COLO668 (cell line): ENCODE measurements around the gene CUX1.
A peak's percentile ranks its signal among the peaks of the same experiment; 100 is the strongest.

Experiments used
- DNase-seq: peaks from one replicate; lab custom pipeline; 2025; ENCODE audit not compliant: unreplicated experiment; lab: John Stamatoyannopoulos, UW

The CUX1 gene

DNA sequence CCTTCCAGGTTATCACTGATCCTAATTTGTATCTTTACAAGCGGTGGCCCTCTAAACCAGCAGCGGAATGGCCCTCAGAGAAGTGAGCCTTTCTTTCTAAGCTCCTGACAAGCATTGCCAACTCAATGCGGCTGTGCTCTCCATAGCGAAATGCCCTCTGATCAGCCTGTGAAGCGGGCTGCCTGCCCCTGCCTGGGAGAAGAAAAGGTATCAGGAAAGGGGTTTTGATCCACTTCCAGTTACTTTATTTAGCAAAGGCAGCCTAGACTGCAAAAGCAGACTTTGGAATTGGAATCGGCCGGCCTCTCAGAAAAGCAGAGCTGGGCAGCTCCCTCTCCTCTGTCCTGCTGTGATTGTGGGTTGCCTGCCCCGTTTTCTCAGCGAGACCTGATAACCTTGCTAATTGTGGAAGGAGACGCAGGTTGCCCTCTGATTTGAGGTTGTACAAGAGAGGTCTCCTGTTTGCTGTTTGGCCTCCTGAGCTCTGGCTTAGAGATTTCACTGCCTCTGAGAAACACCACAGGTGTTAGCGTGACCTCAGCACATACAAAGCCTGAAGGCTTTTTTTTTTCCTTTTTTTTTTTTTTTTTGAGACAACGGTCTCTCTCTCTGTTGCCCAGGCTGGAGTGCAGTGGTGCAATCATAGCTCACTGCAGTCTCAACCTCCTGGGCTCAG lies 415.3 kb downstream of the CUX1 start:
- DNase-seq, result no peak

DNA sequence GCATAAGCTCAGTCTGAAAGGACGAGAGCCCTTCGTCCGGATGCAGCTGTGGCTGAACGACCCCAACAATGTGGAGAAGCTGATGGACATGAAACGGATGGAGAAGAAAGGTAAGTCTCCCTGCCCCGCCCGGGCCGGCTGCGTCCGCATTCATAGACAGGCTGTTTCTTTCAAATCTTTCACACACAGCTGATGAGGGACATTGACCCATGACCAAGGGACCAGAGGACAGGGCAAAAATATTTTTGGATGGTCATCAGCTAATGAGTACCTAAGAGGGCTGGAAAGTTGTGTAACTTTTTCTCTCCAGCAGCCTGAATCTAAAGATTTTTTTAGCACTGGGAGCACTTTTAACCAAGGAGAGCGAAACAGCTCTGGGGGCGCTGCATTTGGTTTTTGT lies 416.7 kb downstream of the CUX1 start:
- no peak for DNase-seq

DNA sequence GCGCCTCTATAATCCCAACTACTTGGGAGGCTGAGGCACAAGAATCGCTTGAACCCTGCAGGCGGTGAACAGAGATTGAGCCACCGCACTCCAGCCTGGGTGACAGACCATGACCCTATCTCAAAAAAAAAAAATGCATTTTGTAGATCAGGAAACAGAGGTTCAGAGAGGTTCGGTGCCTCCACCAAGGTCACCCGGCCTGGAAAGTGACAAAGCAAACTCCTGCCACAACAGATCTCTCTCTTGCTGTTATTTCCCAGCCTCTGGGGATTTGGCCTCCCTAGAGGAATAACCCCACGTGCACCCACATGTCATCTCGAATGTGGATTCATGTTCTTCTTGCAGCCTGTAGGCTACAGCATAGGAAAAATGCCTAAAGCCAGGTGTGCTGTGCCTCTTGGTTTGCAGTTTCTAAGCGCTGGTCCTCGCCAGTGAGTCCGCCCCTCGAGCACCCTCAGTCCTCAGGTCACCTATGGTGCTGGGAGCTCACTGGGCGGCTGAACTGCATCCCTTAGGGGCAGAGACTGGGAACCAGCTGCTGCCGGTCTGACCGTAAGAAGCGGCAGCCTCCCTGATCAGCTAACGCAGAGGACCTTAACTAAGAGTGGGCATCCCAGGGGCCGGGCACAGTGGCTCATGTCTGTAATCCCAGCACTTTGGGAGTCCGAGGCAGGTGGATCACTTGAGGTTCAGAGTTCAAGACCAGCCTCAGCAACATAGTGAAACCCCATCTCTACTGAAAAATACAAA lies 417.6 kb downstream of the CUX1 start:
- DNase-seq, result no peak

DNA sequence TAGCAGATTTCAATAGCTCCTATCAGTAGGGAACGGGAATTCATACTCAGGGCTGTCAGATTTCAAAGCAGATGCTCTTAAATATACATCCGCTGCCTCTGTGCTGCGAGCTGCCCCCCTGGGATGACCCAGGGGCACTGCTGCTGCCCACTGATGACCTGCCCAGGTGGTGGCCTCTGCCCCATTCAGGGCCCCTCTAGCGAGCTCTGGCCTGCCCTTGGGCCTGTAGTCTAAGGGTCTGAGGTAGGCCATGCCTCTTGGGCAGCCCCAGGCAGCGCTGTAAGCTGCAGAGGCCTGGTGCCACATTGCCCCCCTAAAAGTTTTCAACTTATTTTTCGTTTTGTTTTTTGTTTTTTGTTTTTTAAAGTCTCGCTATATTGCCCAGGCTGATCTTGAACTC lies 418.7 kb downstream of the CUX1 start:
- DNase-seq, result no peak

DNA sequence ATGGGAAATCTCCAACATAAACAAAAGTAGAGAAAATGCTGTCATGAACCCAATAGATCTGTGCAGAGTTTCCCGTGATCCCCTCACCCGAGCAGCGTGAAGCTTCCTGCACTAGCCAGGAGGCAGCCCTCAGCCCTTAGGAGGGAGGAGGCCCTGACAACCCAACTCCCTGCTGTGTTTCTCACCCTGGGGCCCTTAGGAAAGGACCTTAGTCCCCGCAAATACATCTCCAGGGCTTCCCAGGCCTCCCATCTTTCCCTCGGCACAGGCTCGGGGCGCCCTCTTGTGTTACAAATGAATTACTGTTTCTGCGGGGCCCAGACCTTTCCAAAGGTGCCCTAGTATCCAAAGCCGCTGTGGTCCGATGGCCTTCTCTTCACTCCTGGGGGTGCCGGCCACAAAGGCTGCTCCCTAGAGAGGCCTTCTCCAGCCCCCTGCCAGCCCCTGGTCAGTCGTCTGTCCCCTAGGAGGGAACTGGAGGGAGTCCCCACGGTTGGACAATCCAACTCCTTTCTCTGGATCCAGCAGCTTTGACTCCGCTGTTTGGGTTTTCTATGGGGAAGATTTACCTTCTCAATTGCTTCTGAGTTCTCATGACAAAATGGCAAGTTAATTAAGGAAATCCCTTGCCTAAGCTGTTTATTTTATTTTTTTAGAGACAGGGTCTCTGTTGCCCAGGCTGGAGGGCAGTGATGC lies 419.3 kb downstream of the CUX1 start:
- DNase-seq, result peak; percentile 50

DNA sequence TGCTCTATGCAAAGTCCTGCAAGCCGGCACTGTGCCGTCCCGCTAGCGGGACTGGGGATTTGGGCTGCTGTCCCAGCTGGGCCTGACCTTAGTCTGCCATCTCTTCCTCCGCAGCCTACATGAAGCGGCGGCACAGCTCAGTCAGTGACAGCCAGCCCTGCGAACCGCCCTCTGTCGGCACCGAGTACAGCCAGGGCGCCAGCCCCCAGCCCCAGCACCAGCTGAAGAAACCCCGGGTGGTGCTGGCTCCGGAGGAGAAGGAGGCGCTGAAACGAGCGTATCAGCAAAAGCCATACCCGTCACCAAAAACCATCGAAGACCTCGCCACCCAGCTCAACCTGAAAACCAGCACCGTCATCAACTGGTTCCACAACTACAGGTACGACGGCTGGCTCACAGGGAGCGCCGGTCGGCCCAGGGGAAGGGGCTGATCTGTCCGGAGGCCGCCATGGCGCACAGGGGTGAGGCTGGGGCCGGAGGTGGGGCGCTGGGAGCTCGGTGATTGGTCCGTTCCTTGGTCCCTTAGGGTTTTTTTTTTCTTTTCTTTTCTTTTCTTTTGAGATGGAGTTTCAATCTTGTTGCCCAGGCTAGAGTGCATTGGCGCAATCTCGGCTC lies 421.9 kb downstream of the CUX1 start:
- no peak for DNase-seq

DNA sequence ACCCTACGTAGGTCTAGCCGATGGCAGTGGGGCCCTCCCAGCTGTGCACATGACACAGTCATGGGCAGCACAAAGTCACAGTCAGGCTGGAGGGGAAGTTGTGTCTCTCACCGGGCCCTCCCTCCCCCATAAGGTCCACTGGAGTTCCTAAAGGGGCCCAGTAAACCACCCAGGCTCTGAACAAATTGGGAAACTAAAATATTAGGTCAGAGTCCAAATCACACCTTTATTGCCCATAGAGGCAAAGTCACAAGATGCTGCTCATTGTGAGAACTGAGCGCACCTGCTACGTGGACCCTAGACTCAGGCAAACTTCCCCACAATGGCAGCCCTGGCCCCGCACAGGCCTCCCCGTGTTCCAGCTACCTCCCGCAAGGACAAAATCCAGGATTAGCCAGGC lies 424.0 kb downstream of the CUX1 start:
- no peak for DNase-seq

DNA sequence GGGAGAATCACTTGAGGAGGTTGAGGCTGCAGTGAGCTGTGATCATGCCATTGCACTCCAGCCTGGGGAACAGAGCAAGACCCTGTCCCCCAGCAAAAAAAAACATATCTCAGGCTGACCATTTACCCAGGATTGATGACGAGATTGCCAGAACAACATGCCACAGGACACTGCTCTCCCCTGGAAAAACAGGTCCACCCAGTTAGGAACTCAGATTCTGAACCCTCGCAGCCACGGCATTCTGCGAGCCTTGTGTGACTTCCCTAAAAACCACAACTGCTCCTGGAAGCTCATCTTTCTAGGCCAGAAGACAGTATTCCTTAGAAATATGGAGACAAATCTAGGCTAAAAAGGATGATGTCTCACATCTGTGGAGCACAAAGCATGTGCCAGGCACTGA lies 427.2 kb downstream of the CUX1 start:
- DNase-seq, result no peak

DNA sequence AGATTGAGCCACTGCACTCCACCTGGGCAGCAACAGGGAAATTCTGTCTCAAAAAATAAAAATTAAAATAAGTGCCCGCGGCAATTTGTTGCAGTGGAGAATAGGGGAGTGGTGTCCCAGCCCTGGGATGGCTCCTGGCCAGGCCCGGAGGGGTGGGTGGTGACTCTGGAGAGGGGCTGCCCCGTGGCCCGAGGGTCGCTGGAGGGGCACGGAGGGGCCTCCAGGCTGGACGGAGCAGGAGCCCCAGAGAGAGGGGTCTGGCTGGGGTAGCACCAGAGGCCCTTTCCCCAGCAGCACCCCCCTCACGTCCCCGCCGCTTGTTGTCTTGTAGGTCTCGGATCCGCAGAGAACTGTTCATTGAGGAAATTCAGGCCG lies 430.6 kb downstream of the CUX1 start:
- DNase-seq, result no peak

DNA sequence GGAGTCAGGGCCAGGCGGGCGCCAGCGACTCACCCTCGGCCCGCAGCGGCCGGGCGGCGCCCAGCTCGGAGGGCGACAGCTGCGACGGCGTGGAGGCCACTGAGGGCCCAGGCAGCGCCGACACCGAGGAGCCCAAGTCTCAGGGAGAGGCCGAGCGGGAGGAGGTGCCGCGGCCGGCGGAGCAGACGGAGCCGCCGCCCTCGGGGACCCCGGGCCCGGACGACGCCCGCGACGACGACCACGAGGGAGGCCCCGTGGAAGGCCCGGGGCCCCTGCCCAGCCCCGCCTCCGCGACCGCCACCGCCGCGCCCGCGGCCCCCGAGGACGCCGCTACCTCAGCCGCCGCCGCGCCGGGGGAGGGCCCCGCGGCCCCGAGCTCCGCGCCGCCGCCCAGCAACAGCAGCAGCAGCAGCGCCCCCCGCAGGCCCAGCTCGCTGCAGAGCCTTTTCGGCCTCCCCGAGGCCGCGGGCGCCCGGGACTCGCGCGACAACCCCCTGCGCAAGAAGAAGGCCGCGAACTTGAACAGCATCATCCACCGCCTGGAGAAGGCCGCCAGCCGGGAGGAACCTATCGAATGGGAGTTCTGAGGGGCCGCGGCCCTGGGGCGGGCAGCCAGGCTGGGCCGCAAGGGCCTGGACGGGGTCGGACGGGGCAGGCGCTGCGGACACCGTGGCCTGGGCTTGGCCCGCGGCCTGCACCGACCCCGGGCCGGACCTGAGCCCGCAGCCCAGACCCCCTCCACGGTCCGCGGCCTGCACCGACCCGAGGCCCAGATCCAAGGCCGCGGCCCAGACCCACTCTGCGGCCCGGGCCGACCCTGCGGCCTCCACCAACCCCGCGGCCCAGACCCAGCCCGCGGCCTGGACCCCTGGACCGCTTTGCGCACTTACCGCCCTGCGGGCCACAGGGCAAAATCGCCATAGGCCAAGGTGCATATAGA lies 431.3 kb downstream of the CUX1 start:
- DNase-seq, result no peak

DNA sequence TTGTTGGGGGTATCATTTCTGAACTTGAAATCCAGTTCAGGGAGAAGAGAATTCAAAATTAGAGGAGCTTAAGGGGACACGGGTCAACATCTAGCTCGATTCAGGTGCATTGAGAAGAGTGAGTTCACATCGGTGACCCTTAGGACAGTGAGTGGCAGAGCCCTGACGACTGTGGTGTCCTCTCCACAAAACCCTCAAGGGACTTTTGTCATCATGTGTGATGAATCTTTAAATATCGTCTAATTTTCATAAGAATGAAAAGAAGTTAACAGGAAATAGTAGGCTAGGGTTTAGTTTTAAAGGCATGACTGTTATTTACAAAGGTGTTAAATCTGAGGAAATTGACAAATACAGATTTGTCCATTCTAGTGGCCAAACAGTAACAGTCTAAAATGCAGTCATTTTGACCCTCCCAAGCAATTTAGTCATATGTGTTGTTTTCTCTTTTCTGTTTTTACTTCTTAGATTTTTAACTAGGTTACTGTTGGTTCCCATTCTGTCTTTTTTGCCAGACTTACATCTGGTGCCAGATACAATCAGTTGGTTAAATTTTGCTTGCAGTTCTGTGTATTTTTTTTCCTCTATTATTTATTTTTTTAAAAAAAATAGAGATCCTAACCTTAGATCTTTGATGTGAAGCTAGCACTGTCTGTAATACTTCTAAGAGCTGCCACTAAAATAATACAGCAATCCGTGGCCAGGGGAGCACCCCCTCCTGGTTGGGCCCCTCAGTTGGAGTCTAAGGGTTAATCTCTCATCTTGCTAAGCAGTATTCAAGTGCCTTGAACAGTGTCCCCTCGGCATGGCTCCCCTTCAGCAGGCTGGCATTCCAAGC lies 434.3 kb downstream of the CUX1 start:
- DNase-seq, result no peak

DNA sequence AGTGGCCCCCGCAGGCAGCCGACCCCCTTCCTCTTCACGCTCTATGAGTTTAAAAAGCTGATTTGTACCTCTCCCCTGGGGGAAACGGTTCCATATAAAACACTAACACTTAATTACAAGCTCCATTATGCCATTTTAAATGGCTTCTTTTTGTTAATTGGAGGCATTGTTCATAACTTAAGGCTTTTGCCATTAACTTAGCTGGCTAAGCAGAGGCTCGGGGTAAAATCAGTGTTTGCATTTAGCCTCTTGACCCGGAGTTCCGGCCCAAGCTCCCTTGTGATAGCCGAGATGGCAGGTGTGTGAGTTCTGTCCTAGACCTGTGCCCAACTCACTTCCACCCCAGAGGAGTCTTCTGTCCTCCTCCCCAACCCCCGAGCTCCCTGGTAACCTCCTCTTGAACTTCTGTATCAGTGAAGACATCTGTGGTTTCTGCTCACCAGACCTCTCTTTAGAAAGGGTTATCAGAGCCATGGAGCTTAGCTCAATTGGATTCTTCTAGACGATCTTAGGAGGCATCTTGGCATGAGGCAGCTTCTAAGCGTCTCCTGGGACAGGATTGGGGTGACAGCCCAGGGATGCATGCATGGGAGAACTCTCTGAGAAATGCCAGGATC lies 435.0 kb downstream of the CUX1 start:
- DNase-seq, result no peak

DNA sequence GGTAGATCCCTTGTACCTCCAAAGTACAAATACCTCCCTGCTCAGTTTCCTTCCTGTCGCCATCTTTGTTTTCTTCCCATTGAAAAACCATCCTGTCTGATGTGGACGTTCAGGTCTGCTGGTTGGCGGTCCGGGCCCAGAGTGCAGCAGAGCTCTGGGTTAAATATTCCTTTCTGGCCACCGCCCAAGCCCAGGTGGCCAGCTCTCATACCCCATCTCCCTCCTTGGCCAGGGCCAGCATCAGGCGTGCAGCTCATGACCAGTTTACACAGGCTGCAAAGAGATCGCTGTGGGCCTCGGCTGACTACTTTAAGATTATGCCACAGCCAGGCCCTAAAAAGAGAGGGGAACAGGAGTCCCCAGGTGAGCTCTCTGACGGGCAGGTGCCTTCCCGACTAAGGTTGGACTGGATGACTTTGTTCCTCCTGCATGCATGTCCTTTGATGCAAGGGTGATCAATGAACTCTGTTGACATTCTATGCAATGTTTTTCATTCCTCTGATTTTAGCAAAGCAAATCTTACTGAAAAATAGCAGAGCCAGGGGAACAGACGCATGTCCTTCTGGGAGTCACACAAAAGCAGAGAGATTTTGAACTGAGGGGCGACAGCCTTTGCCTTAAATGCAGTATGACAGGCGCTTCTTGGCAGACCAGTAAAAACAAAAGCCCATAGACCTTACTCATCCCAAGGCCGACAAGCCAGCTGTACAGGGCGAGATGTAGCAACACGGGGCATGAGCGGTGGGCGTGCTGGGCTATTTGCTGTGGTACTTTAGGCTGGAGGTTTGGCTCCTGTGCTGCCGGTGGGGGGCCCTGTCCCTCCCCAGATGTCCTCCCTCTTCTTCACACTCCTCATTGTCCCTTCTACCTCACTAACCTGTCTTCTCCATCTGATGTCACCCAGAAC lies 435.9 kb downstream of the CUX1 start:
- DNase-seq, result no peak

DNA sequence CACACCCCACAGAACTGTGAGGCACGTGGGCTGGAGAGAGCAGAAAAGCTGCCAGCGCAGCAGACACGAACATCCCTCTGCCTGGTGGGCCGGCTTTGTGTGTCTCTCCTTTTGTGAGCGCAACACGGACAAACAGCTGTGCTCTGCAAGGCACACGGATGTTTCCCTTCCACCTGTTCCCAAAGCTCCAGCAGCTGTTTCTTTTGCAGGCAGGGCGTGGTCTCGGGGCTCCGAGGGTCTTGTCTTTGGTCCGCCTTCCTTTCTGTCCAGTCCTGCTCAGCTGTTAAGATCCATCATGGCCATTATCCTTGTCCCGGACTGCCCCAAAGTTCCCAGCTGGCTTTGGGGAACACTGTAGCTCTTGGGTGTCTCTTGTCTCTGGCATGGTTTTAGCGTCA lies 436.5 kb downstream of the CUX1 start:
- no peak for DNase-seq

DNA sequence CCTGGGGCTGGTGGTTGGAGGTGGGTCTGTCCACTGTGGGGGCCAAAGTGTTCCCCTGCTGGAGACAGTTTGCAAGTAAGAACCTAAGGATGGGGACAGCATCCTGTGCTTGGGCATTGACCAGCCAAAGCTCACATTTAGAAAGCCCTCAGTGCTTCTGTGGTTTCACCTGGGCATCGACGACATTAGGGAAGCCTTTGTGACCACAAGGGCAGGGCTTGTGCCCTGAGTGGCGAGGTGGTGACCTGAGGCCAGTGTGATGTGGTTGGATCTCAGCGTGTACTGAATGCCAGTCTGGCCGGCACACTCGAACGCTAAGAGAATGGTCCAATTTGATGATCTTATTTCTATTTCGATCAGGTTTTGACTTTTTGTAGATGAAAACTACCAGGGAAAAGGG lies 437.1 kb downstream of the CUX1 start:
- no peak for DNase-seq

DNA sequence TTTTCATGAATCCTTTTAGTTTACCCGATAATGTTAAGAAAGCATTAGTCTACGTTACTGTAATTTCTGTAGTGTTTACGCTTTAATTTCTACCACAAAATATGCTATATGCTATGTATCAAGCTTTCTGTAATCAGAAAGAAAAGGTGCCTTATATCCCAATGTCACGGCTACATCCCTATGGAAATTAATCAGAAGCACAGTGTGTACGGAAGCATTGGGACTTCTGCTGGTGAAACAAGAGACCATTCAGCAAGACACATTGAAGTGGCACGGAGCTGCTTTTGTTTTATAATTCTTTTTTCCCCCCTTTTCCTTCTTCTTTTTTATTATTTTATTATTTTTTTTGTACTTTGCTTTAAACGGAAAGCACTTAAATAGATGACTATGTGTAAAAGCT lies 438.1 kb downstream of the CUX1 start:
- DNase-seq, result no peak

DNA sequence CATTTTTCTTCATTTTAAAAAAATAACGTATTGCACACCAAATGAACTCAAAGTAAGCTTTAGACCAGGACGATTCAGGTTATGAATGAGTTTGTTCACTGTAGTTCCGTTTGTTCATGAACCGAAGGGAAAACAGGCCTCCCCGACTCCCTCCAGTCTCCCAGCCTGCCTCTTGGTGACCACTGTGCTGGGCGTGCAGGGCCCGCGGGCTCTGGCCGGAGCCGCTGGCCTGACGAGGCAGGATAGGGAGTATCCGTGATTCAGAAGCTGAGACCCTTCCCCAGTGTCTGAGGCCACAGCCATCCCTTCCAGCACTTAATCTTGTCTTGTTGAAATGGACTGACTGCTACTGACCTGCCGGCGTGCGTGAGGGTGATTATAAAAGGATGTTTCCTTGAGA lies 438.5 kb downstream of the CUX1 start:
- DNase-seq, result no peak

DNA sequence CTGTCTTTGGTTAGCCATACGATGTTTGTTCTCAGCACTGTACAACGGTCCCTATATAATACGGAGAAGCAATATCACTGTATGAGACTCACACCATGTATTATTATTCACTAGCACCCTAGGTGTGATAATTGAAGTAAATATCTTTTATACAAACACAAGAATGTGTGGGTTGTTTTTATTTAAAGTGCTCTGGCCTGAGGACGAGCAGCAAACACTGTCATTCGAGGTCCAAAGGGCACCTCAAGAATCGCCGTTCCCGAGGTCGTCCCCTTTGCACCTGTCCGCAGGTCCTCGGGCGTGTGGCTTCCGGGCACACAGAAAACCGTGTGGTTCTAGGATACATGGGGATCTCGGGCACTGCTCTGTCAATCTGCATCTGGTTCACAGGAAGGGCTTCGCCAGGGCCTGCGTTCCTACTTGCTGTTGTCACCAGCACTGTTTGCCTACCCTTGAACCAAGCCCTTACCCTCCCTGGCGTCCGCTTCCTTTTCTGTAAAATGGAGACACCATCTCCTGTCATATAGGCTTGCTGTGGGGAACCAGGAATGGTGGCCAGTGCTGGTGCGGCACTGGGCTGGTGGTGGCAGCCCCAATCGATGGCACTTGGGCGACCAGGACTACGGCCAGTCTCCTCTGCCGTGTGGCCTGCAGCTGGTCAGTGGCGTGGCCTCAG lies 440.8 kb downstream of the CUX1 start:
- no peak for DNase-seq
